Measurements from ENCODE around the gene EPS8. TPM values are rescaled to one million over a fixed set of nuclear protein-coding genes. Genes with fewer than 3 reads are reported as not detected.

The EPS8 gene
- total RNA-seq, 2 donors from 2014 or later: 6.7 to 8.1 TPM

GRCh38 chr12:15831315-15831978 lies 42.3 kb upstream of the EPS8 start:
- H3K27ac Mint-ChIP-seq: no peak overlapping the region
- no peaks in the 10 kb centered on the region for H3K27me3 Mint-ChIP-seq (ENCODE audit: insufficient read depth)
- H3K9me3 Mint-ChIP-seq: no peaks in the 10 kb centered on the region
- Histone ChIP-seq H3K27ac (ENCODE audit: low read depth, low read length) (no peak overlapping the region), H3K36me3 (ENCODE audit: control insufficient read depth, insufficient read depth, low read length) (no peaks in the 10 kb centered on the region), H3K9ac (ENCODE audit: extremely low read depth, low read length, poor library complexity, severe bottlenecking) (no peak overlapping the region), H3K4me3 (ENCODE audit: low read length) (no peak overlapping the region), H3K4me1 (ENCODE audit: control insufficient read depth, insufficient read depth, low read length) (no peaks in the 10 kb centered on the region), H3K9me3 (ENCODE audit: control insufficient read depth, low read length) (no peaks in the 10 kb centered on the region), H3K27me3 (ENCODE audit: control insufficient read depth, insufficient read depth, low read length, poor library complexity, severe bottlenecking) (no peaks in the 10 kb centered on the region)
- no peaks in the 10 kb centered on the region for H3K4me1 Mint-ChIP-seq
- DNase-seq: no peak
- 94 to 100% methylated on average over 1 to 3 of the region's 3 CpGs for WGBS, 2 experiments (ENCODE audit: insufficient coverage in 1 of 2, insufficient read length in 1 of 2)
- no peak for TF ChIP-seq CTCF (conservative IDR thresholded peaks at IDR 0.05)
- no peaks in the 10 kb centered on the region for H3K36me3 Mint-ChIP-seq (ENCODE audit: low read depth)
- no peak overlapping the region for H3K4me3 Mint-ChIP-seq

- H3K9me3 Mint-ChIP-seq: no peaks in the 10 kb centered on the region
- DNase-seq: no peak
- no peaks in the 10 kb centered on the region for H3K9me3 ChIP-seq (ENCODE audit: control insufficient read depth, low read length)
- H3K27me3 Mint-ChIP-seq (ENCODE audit: insufficient read depth): no peaks in the 10 kb centered on the region
- WGBS, 2 experiments (ENCODE audit: insufficient coverage in 1 of 2, insufficient read length in 1 of 2): 84 to 92% methylated on average over 3 of the region's 3 CpGs
- H3K27me3 ChIP-seq (ENCODE audit: control insufficient read depth, insufficient read depth, low read length, poor library complexity, severe bottlenecking): no peaks in the 10 kb centered on the region
- H3K4me3 ChIP-seq (ENCODE audit: low read length): no peak overlapping the region
- H3K27ac ChIP-seq (ENCODE audit: low read depth, low read length): no peak overlapping the region
- no peak overlapping the region for H3K4me3 Mint-ChIP-seq
- H3K4me1 Mint-ChIP-seq: no peaks in the 10 kb centered on the region
- TF ChIP-seq CTCF (conservative IDR thresholded peaks at IDR 0.05): no peak
- no peaks in the 10 kb centered on the region for H3K4me1 ChIP-seq (ENCODE audit: control insufficient read depth, insufficient read depth, low read length)
- no peaks in the 10 kb centered on the region for H3K36me3 ChIP-seq (ENCODE audit: control insufficient read depth, insufficient read depth, low read length)
- no peak overlapping the region for H3K9ac ChIP-seq (ENCODE audit: extremely low read depth, low read length, poor library complexity, severe bottlenecking)
- no peak overlapping the region for H3K27ac Mint-ChIP-seq
- no peaks in the 10 kb centered on the region for H3K36me3 Mint-ChIP-seq (ENCODE audit: low read depth)
These were observed 41.4 kb upstream of the EPS8 start for GRCh38 chr12:15830538-15830937.

DNA sequence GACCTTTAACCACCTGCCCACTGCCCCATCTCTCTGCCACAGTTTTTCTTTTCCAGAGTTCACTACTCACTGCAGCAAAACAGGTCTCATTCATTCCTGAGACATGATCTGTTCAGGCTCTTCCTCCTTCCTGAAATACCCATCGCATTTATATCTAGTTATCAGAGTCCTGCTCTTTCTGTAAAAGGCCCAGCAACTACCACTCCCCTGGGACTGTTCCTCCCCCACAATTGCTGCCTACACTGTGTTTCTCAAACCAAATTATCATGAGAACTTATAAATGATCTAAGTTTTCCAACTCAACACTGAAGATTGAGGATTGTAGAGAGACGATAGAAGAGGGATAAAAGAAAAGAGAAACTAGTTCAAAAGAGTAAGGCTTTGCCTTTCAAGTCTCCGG lies 40.8 kb upstream of the EPS8 start:
- Histone ChIP-seq H3K36me3 (ENCODE audit: control insufficient read depth, insufficient read depth, low read length) (no peaks in the 10 kb centered on the region), H3K9me3 (ENCODE audit: control insufficient read depth, low read length) (no peaks in the 10 kb centered on the region), H3K4me1 (ENCODE audit: control insufficient read depth, insufficient read depth, low read length) (no peaks in the 10 kb centered on the region), H3K4me3 (ENCODE audit: low read length) (no peak overlapping the region), H3K27ac (ENCODE audit: low read depth, low read length) (no peak overlapping the region), H3K9ac (ENCODE audit: extremely low read depth, low read length, poor library complexity, severe bottlenecking) (no peak overlapping the region), H3K27me3 (ENCODE audit: control insufficient read depth, insufficient read depth, low read length, poor library complexity, severe bottlenecking) (no peaks in the 10 kb centered on the region)
- no peak for TF ChIP-seq CTCF (conservative IDR thresholded peaks at IDR 0.05)
- no peak overlapping the region for H3K4me3 Mint-ChIP-seq
- no peak overlapping the region for H3K27ac Mint-ChIP-seq
- no peaks in the 10 kb centered on the region for H3K36me3 Mint-ChIP-seq (ENCODE audit: low read depth)
- WGBS, 2 experiments (ENCODE audit: insufficient coverage in 1 of 2, insufficient read length in 1 of 2): 86 to 92% methylated on average over 1 to 3 of the region's 3 CpGs
- no peaks in the 10 kb centered on the region for H3K9me3 Mint-ChIP-seq
- no peaks in the 10 kb centered on the region for H3K27me3 Mint-ChIP-seq (ENCODE audit: insufficient read depth)
- DNase-seq: no peak
- no peaks in the 10 kb centered on the region for H3K4me1 Mint-ChIP-seq

Measured in endodermal cell (in vitro differentiated cells).